Measurements from ENCODE around the gene VPS45.

GRCh38 chr1:150148837-150149270, 81.3 kb downstream of the VPS45 start:
- TF ChIP-seq CTCF (IDR thresholded peaks at IDR 0.05; ENCODE audit: borderline replicate concordance, extremely low read depth, low read length, poor library complexity, severe bottlenecking) = no peak
- no peak for TF ChIP-seq EZH2 (IDR thresholded peaks at IDR 0.05; ENCODE audit: borderline replicate concordance, low read depth, low read length, severe bottlenecking)
